ENCODE measurements around the gene UPK3BL1.
A peak's percentile ranks its signal among the peaks of the same experiment; 100 is the strongest.
"Not testable (repeated sequence)": the region's sequence is repeated elsewhere in the genome, so short reads cannot be mapped to it uniquely, and the experiment has no call there.

UPK3BL1 gene, protein sequence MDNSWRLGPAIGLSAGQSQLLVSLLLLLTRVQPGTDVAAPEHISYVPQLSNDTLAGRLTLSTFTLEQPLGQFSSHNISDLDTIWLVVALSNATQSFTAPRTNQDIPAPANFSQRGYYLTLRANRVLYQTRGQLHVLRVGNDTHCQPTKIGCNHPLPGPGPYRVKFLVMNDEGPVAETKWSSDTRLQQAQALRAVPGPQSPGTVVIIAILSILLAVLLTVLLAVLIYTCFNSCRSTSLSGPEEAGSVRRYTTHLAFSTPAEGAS

GRCh38 chr7:102642691-102643090 lies at the start of gene UPK3BL1:
Gene UPK3BL1, minus strand, starts transcription at chr7:102642791. Its CDS starts 50 bp downstream, at chr7:102642741.
- not testable (repeated sequence) for DNase-seq

DNA sequence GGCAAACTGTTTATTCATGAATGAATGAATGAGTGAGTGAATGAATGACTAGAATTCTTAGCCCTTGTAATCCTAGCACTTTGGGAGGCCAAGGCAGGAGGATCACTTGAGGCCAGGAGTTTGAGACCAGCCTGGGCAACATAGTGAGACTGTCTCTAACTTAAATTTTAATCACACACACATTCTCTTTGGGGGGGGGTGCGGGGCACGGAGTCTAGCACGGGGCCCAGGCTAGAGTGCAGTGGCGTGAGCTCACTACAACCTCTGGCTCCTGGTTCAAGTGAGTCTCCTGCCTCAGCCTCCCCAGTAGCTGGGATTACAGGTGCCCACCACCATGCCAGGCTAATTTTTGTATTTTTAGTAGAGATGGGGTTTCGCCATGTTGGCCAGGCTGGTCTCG lies 48.0 kb upstream of the UPK3BL1 start:
- DNase-seq: not testable (repeated sequence)

DNA sequence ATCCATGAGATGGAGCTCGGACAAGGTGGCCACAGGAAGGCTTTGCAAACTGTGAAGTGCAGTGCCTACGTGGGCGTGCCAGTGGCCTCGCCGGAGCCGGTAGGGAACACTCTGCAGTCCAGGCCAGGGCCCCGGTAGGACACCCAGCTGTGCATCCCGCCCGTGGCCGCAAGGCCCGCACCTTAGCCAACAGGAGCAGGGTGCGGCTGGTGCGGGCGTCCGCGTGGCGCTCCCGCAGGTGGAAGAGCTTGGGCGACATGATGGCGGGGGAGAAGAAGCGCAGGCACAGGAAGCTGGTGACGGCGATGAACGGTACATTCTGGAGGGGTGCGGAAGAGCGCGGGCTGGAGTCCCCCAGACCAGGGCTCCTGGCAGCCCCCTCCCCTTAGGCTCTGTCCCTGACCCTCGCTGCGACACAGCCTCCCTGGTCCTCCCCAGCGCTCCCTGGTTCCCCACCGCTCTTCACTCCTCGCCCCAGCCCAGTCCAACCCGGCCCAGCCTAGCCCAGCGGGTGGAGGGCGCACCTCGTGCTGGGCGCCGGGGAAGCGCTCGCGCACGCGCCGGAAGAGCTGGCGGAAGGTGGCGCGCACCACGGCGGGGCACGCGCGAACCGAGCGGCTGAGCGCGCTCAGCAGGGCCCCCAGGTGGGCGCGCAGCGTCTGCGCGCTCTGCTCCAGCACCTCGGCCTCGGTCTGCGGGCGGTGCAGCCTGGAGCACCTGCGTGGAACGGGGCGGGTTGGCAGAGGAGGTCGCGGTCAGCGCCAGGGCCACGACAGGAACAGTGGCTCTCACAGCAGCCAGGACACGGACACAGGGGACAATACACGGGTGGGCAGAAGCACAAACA lies 47.1 kb upstream of the UPK3BL1 start:
- DNase-seq: peak; percentile 10

GRCh38 chr7:102688299-102689036 lies 45.9 kb upstream of the UPK3BL1 start:
- not testable (repeated sequence) for DNase-seq

- not testable (repeated sequence) for DNase-seq
Measured at GRCh38 chr7:102682560-102682959, 40.0 kb upstream of the UPK3BL1 start.

DNA sequence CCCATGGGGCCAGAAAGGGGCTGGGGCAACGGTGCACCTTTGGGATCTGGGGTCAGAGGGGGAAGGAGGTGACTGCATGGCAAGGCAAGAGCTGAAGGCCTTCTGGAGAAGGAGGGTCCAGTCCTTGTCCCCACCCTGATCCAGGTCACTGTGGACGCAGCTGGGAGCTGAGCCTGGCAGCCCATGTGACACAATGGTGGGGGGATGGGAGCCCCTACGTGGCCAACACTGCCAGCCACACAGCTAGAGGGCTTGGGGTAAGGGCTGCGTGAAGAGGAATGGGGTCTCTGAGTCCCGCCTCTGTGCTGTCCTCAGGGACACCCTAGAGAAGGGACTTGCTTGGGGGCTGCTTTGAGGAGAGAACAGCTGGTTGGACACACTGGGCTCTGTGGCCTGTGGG lies 38.2 kb upstream of the UPK3BL1 start:
- DNase-seq: not testable (repeated sequence)

DNA sequence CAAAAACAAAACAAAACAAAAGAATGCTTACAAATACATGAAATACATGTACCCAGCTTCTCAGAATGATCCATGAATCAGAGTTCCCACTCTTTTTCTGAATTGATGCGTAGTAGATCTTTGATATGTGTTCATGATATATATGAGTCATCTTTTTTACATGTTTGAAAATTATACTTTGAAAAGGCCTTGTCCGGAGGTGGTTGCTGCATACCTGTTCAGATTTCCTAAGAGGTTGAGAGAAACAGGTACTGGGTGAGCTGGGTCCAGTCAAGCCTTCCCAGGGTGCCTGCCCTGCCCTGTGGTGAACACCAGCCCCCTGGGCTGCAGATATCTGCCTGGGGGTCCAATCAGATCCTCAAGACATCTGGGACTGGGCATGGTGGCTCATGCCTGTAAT lies 33.0 kb upstream of the UPK3BL1 start:
- DNase-seq: peak; percentile 16

DNA sequence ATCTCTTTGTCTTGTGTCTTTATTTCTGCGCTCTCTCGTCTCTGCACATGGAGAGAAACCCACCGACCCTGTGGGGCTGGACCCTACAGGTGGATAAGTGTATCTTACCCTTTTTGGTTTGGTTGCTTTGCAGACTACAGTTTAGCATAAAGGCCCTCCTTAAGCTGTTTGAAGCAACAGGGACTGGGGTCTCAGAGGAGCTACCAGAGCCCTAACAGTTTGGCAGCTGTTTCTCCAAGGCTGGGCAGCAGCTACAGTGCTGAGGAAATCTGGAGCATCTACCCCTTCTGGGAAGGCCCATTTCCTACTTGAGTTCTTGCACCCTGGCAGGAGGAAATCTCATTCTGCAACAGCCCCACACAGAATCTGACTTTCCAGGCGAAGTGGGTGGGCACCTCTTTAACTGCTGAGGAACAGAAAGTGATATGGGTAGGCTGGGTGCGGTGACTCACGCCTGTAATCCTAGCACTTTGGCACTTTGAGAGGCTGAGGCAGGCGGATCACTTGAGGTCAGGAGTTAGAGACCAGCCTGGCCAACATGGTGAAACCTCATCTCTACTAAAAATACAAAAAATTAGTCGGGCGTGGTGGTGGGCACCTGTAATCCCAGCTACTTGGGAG lies 31.0 kb upstream of the UPK3BL1 start:
- not testable (repeated sequence) for DNase-seq

DNA sequence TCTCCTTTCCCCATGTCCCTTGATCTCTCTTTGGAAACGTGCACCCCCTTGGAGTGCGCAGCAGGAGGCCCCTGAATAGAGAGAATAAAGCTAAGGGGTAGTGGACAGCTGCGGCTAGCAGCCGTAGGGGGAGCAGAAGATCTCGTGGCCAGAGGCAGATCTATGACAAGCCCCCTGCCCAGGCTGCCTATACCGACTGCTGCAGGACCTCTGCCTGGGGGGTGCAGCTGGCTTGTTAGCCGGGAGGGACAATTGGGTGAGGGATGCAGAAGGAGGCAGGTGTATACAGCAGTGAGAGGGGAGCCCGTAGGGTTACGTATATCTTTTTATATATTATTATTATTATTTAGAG lies 29.3 kb upstream of the UPK3BL1 start:
- DNase-seq: not testable (repeated sequence)

GRCh38 chr7:102671166-102671955 lies 28.8 kb upstream of the UPK3BL1 start, which contains the start of gene POLR2J2:
Gene POLR2J2, minus strand, starts transcription at chr7:102671663. Its CDS starts 62 bp downstream, at chr7:102671601.
- DNase-seq: not testable (repeated sequence)

DNA sequence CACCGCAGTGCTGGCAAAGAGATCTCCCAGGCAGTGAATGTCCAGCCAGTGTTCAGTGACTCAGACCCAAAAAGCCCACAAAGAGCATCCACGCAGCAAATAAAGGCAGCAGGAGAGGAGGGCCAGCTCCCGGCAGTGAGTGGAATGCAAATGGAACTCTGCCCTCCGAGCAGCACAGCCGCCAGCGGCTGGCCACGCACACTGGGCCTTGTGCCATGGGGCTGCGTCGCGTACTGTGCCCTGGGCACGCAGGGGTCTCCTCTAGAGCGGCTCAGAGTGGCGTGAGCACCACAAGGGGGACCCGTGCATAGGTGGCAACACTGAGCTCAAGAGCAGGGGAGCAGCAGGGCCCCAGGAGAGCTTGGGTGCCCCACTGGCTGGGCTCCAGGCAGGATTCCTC lies 24.9 kb upstream of the UPK3BL1 start:
- not testable (repeated sequence) for DNase-seq

GRCh38 chr7:102666850-102667249 lies 24.3 kb upstream of the UPK3BL1 start:
- DNase-seq: not testable (repeated sequence)

DNA sequence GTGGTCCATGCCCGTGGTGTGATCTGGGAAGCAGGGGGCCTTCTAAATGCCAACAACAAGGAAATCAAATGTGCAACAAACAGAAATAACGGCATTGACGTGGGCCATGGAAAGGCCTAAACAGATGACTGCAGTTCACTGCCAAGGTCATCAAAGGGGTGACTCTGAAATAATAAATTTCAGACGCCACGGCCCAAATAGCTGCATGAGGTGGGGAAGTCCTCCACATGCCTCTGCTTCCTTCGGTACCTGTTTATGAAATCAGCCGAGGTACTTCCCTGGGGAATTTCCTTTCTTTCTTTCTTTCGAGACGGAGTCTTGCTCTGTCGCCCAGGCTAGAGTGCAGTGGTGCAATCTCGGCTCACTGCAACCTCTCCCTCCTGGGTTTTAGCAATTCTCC lies 22.2 kb upstream of the UPK3BL1 start:
- DNase-seq: not testable (repeated sequence)

GRCh38 chr7:102649924-102650323 lies 7.3 kb upstream of the UPK3BL1 start, which contains the start of gene SPDYE2B:
Gene SPDYE2B, plus strand, starts transcription at chr7:102650319. Its CDS starts 2,030 bp downstream, at chr7:102652349.
- DNase-seq: not testable (repeated sequence)

DNA sequence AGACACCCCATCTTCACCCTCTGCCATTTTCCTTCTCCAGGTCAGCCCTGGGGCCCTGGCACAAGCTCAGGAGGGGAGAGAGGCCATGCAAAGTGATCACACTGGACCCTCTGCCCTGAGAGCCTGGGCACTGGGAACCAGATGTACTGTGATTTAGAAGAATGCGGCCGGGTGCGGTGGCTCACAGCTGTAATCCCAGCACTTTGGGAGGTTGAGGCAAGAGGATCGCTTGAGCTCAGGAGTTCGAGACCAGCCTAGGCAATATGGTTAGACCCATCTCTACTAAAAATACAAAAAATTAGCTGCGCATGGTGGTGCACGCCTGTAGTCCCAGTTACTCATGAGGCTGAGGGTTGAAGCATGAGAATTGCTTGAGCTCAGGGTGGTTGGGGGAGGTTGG lies 5.2 kb upstream of the UPK3BL1 start:
- not testable (repeated sequence) for DNase-seq

DNA sequence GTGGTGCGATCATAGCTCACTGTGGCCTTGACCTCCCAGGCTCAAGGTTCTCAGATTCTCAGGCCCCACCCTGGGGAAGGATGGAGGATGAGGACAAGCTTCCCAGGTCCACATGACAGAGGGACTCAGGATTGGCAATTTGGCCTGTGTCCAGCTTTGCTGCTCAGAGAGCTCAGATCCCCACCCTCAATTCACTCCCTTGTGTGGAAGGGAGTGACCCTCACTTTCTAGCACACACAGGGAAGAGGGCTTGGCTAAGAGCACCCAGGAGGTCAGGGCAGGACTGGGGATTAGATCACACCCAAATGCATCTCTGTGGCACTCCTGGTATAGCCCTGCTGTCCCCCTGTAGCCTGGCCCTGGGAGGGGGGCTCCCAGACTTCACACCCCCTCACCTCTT lies 813 bp upstream of the UPK3BL1 start:
- not testable (repeated sequence) for DNase-seq

- peak; percentile 3 for DNase-seq
Measured at GRCh38 chr7:102638848-102639247, 3.7 kb downstream of the UPK3BL1 start.

GRCh38 chr7:102636956-102637355 lies 5.6 kb downstream of the UPK3BL1 start:
- DNase-seq: not testable (repeated sequence)

GRCh38 chr7:102635354-102635753 lies 7.2 kb downstream of the UPK3BL1 start:
- not testable (repeated sequence) for DNase-seq

DNA sequence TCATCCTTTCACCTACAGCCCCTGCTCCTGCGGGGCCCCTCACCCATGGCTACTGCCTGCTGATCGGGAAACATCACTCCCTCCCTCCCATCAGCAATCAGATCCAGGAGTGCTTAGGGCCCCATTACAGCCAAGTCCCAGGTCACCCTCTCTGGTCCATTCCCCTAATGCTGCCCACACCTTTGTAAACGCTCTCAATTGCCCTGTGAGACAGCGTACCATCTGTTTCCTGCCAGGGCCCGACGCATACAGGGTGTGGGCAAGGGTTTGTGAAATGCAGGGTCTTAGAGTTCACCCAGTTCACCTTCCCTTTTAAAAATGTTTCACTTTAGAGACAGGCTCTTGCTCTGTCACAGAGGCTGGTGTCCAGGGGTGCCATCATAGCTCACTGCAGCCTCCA lies 8.3 kb downstream of the UPK3BL1 start:
- not testable (repeated sequence) for DNase-seq

- DNase-seq: not testable (repeated sequence)
Measured at GRCh38 chr7:102630622-102631021, 12.0 kb downstream of the UPK3BL1 start.

All from stimulated activated CD4-positive, alpha-beta T cell treated with anti-CD3 and anti-CD28 coated beads, Interleukin-1b, Interleukin-23, amount 100 ng/mL, for 48 hours (primary cell).